HEK293 (cell line): ENCODE measurements around the gene ZNF687.

Experiments
- CTCF ChIP-seq: fragments of 450-650 bp; formaldehyde crosslinking; IDR thresholded peaks from 2 replicates; pipeline ENCODE4 v1.5.1; 2016; ENCODE audit warnings: missing biosample characterization, missing genetic modification characterization
- PBX3 ChIP-seq: sonication (generic); formaldehyde crosslinking; IDR thresholded peaks from 2 replicates; pipeline ENCODE4 v1.8.1; 2022; ENCODE audit warnings: mild to moderate bottlenecking, moderate library complexity, missing genetic modification reagents
- REST ChIP-seq: fragments of 450-650 bp; formaldehyde crosslinking; IDR thresholded peaks from 2 replicates; pipeline ENCODE4 v1.5.1; 2016; ENCODE audit warnings: missing biosample characterization, missing genetic modification characterization
- YY1 ChIP-seq: fragments of 450-650 bp; formaldehyde crosslinking; IDR thresholded peaks from 2 replicates; pipeline ENCODE4 v1.5.1; 2018; ENCODE audit warnings: missing biosample characterization, missing genetic modification characterization
- ZEB2 ChIP-seq: fragments of 450-650 bp; formaldehyde crosslinking; IDR thresholded peaks from 2 replicates; pipeline ENCODE4 v1.5.1; 2016; ENCODE audit warnings: missing biosample characterization, missing genetic modification characterization
- ZNF169 ChIP-seq: fragments of 450-650 bp; formaldehyde crosslinking; IDR thresholded peaks from 2 replicates; pipeline ENCODE4 v1.5.1; 2016; ENCODE audit warnings: missing biosample characterization, missing genetic modification characterization
- ZNF26 ChIP-seq: fragments of 450-650 bp; formaldehyde crosslinking; IDR thresholded peaks from 2 replicates; pipeline ENCODE4 v1.5.1; 2016; ENCODE audit warnings: missing biosample characterization, missing genetic modification characterization

- no peak for TF ChIP-seq ZEB2 (tag by site-specific recombination)
- no peak for TF ChIP-seq ZNF26
- TF ChIP-seq ZNF169 (tag by site-specific recombination): no peak
- no peak for TF ChIP-seq REST
- TF ChIP-seq YY1 (tag by site-specific recombination): no peak
- TF ChIP-seq CTCF (tag by site-specific recombination): no peak
- TF ChIP-seq PBX3 (CRISPR knock-in tag): no peak
These were observed 38.3 kb upstream of the ZNF687 start for GRCh38 chr1:151243683-151244216.
